SH-SY5Y (cell line): ENCODE measurements around the gene EXOC2.

ENCODE experiments used
- GATA2 ChIP-seq: IDR thresholded peaks from 2 replicates; pipeline ENCODE4 v1.6.1; 2011; ENCODE audit warnings: mild to moderate bottlenecking, low read depth, low read length
- GATA3 ChIP-seq: IDR thresholded peaks from 2 replicates; pipeline ENCODE4 v1.6.1; 2011; ENCODE audit warnings: low read depth, mild to moderate bottlenecking, low read length, moderate library complexity

GRCh38 chr6:589090-589489 is 103.8 kb downstream of the EXOC2 start:
- no peak for TF ChIP-seq GATA2
- TF ChIP-seq GATA3: no peak
